H1 (cell line): Measurements from ENCODE around the gene RUFY4. TPM values are rescaled to one million over a fixed set of nuclear protein-coding genes. Genes with fewer than 3 reads are reported as not detected.

ENCODE experiments used
- CTCF ChIA-PET: fragments of 300-600 bp; sonication (Branson Sonifier 250); formaldehyde crosslinking; loops from one replicate; lab custom pipeline; 2021; ENCODE audit not compliant: partially characterized antibody; lab: Charles Lee
- POLR2A ChIA-PET: fragments of 300-600 bp; sonication (Branson Sonifier 250); formaldehyde crosslinking; loops from one replicate; lab custom pipeline; 2021; ENCODE audit warnings: inconsistent platforms; ENCODE audit not compliant: partially characterized antibody; lab: Charles Lee
- DNase-seq, 2 experiments: peaks; one replicate each; pipeline versions ENCODE4 v3.0.0 to v3.0.0-alpha.2; 2010 to 2022; ENCODE audit warnings: low spot score in 2 of 2, low read depth in 1 of 2, mixed read lengths in 1 of 2
- FAIRE-seq: peaks from 2 replicates; lab custom pipeline; 2011; peaks lifted over from hg19 to GRCh38; lab: Jason Lieb, UNC
- H2AFZ ChIP-seq: 2 replicates; pipeline ENCODE4 v1.8.1; 2012; ENCODE audit warnings: low read length, inconsistent platforms
- H2AK5ac ChIP-seq: 2 replicates; pipeline ENCODE4 v1.6.1; 2013; ENCODE audit warnings: low read depth, low read length
- H2BK120ac ChIP-seq: replicated peaks from 2 replicates; pipeline ENCODE3; 2013; ENCODE audit warnings: low read depth, low read length, inconsistent platforms
- H2BK12ac ChIP-seq: 2 replicates; pipeline ENCODE4 v1.6.1; 2013; ENCODE audit warnings: low read depth, low read length
- H2BK15ac ChIP-seq: 2 replicates; pipeline ENCODE4 v1.6.1; 2013; ENCODE audit warnings: low read length
- H2BK20ac ChIP-seq: 2 replicates; pipeline ENCODE4 v1.6.1; 2013; ENCODE audit warnings: low read length
- H2BK5ac ChIP-seq: 2 replicates; pipeline ENCODE4 v1.6.1; 2013; ENCODE audit warnings: low read depth, low read length
- H3K14ac ChIP-seq: 2 replicates; pipeline ENCODE4 v1.6.1; 2013; ENCODE audit warnings: inconsistent platforms; ENCODE audit not compliant: insufficient read length
- H3K18ac ChIP-seq: 2 replicates; pipeline ENCODE4 v1.6.1; 2013; ENCODE audit warnings: low read length; ENCODE audit errors: extremely low read depth
- H3K23ac ChIP-seq: 2 replicates; pipeline ENCODE4 v1.6.1; 2013; ENCODE audit warnings: inconsistent platforms; ENCODE audit not compliant: insufficient read length
- H3K23me2 ChIP-seq: 2 replicates; pipeline ENCODE4 v1.6.1; 2013; ENCODE audit warnings: low read depth, low read length
- H3K27ac ChIP-seq: 2 replicates; pipeline ENCODE4 v1.6.1; 2011; ENCODE audit warnings: low read depth, low read length, inconsistent platforms
- H3K27me3 ChIP-seq, 4 experiments: replicated peaks in 1 of 4; 1 replicate in 1 of 4; 2 replicates in 3 of 4; pipeline versions ENCODE4 v1.6.1 to v1.8.1; 2011 to 2013; ENCODE audit warnings: low read length in 3 of 4, mild to moderate bottlenecking in 3 of 4, inconsistent platforms in 2 of 4, mixed read lengths in 2 of 4, moderate library complexity in 1 of 4; ENCODE audit not compliant: control insufficient read depth in 3 of 4, insufficient read depth in 3 of 4; ENCODE audit errors: extremely low read depth in 1 of 4
- H3K36me3 ChIP-seq, 4 experiments: 2 replicates each; pipeline versions ENCODE4 v1.6.1 to v1.8.1; 2011 to 2013; ENCODE audit warnings: mild to moderate bottlenecking in 4 of 4, low read length in 3 of 4, moderate library complexity in 2 of 4, control low read depth in 1 of 4, inconsistent platforms in 1 of 4; ENCODE audit not compliant: insufficient read depth in 4 of 4, control insufficient read depth in 2 of 4
- H3K4ac ChIP-seq: replicated peaks from 2 replicates; pipeline ENCODE3; 2013; ENCODE audit warnings: low read length, low read depth, mixed read lengths, inconsistent platforms; ENCODE audit not compliant: insufficient read length
- H3K4me1 ChIP-seq, 4 experiments: replicated peaks in 1 of 4; 1 replicate in 1 of 4; 2 replicates in 3 of 4; pipeline versions ENCODE4 v1.6.1 to v1.8.1; 2011 to 2013; ENCODE audit warnings: low read length in 3 of 4, inconsistent platforms in 2 of 4, mixed read lengths in 1 of 4; ENCODE audit not compliant: insufficient read depth in 4 of 4, control insufficient read depth in 3 of 4
- H3K4me2 ChIP-seq, 2 experiments: 2 replicates each; pipeline versions ENCODE4 v1.6.1 to v1.8.1; 2011 to 2013; ENCODE audit warnings: low read depth in 2 of 2, low read length in 2 of 2, control low read depth in 1 of 2, inconsistent platforms in 1 of 2, mild to moderate bottlenecking in 1 of 2; ENCODE audit not compliant: insufficient read depth in 1 of 2
- H3K4me3 ChIP-seq, 4 experiments: fragments of 200-600, 300-600 bp in 1 of 4; sonication (generic), shearing (Covaris generic), sonication (Bioruptor Twin) in 1 of 4; 2 replicates each; pipeline versions ENCODE4 v1.5.1 to v1.8.1; 2011 to 2016; ENCODE audit warnings: low read length in 4 of 4, low read depth in 3 of 4, control low read depth in 2 of 4, inconsistent platforms in 2 of 4, mild to moderate bottlenecking in 2 of 4, mixed read lengths in 1 of 4, moderate library complexity in 1 of 4; ENCODE audit not compliant: insufficient read depth in 2 of 4; ENCODE audit errors: extremely low read depth in 1 of 4
- H3K56ac ChIP-seq: replicated peaks from 2 replicates; pipeline ENCODE3; 2013; ENCODE audit warnings: low read depth, mild to moderate bottlenecking, mixed read lengths, low read length, inconsistent platforms; ENCODE audit not compliant: insufficient read length
- H3K79me1 ChIP-seq: 2 replicates; pipeline ENCODE4 v1.6.1; 2013; ENCODE audit warnings: low read depth, low read length, control low read depth
- H3K79me2 ChIP-seq, 2 experiments: 2 replicates each; pipeline versions ENCODE4 v1.6.1 to v1.8.1; 2012 to 2013; ENCODE audit warnings: low read length in 2 of 2, mild to moderate bottlenecking in 2 of 2, inconsistent platforms in 1 of 2; ENCODE audit not compliant: insufficient read depth in 2 of 2, control insufficient read depth in 1 of 2
- H3K9ac ChIP-seq, 4 experiments: replicated peaks in 1 of 4; 1 replicate in 1 of 4; 2 replicates in 3 of 4; pipeline versions ENCODE4 v1.6.1 to v1.8.1; 2011 to 2013; ENCODE audit warnings: low read depth in 3 of 4, low read length in 3 of 4, control low read depth in 2 of 4, mild to moderate bottlenecking in 2 of 4, moderate library complexity in 2 of 4, inconsistent platforms in 1 of 4; ENCODE audit errors: extremely low read depth in 1 of 4
- H3K9me3 ChIP-seq, 2 experiments: 2 replicates each; pipeline versions ENCODE4 v1.6.1 to v1.8.1; 2012 to 2013; ENCODE audit warnings: mild to moderate bottlenecking in 2 of 2, moderate library complexity in 2 of 2, control low read depth in 1 of 2, inconsistent platforms in 1 of 2, low read depth in 1 of 2, low read length in 1 of 2, mixed read lengths in 1 of 2; ENCODE audit not compliant: insufficient read depth in 2 of 2
- H4K20me1 ChIP-seq, 2 experiments: replicated peaks in 1 of 2; 2 replicates each; pipeline versions ENCODE3 to v1.8.1; 2011 to 2013; ENCODE audit warnings: inconsistent platforms in 2 of 2, low read length in 2 of 2, mild to moderate bottlenecking in 1 of 2; ENCODE audit not compliant: insufficient read depth in 2 of 2, control insufficient read depth in 1 of 2
- H4K5ac ChIP-seq: 2 replicates; pipeline ENCODE4 v1.6.1; 2013; ENCODE audit warnings: low read length, low read depth, mixed read lengths, inconsistent platforms; ENCODE audit not compliant: insufficient read length
- H4K8ac ChIP-seq: 2 replicates; pipeline ENCODE4 v1.8.0; 2013; ENCODE audit warnings: mild to moderate bottlenecking, moderate library complexity, low read length, inconsistent platforms; ENCODE audit not compliant: insufficient read depth; ENCODE audit errors: extremely low read depth
- H4K91ac ChIP-seq: replicated peaks from 2 replicates; pipeline ENCODE3; 2013; ENCODE audit warnings: low read length, mixed read lengths, inconsistent platforms; ENCODE audit not compliant: insufficient read length
- ATF2 ChIP-seq: IDR thresholded peaks from 2 replicates; pipeline ENCODE4 v1.6.1; 2012; ENCODE audit warnings: low read length, inconsistent platforms
- BCL11A ChIP-seq, 2 experiments: IDR thresholded peaks; one replicate each; pipeline ENCODE4 v1.6.1; 2011; ENCODE audit warnings: low read depth in 2 of 2, low read length in 2 of 2, mild to moderate bottlenecking in 2 of 2
- EZH2 ChIP-seq: fragments of 200-600 bp; sonication (generic); IDR thresholded peaks from 2 replicates; pipeline ENCODE4 v1.7.1; 2012; ENCODE audit warnings: low read depth, mild to moderate bottlenecking, moderate library complexity, low read length, inconsistent platforms; ENCODE audit not compliant: severe bottlenecking
- GABPA ChIP-seq: IDR thresholded peaks from 2 replicates; pipeline ENCODE4 v1.6.1; 2011; ENCODE audit warnings: mild to moderate bottlenecking, low read length, moderate library complexity, borderline replicate concordance; ENCODE audit not compliant: insufficient read depth
- MAFK ChIP-seq: IDR thresholded peaks from 2 replicates; pipeline ENCODE4 v1.6.1; 2012; ENCODE audit warnings: low read depth, mild to moderate bottlenecking, improper control_type of control experiment, low read length
- NRF1 ChIP-seq: IDR thresholded peaks from 2 replicates; pipeline ENCODE4 v1.6.1; 2011; ENCODE audit warnings: mild to moderate bottlenecking, low read depth, low read length, improper control_type of control experiment
- PHF8 ChIP-seq: fragments of 200-600 bp; sonication (generic); conservative IDR thresholded peaks from 2 replicates; pipeline ENCODE4 v1.7.1; 2012; ENCODE audit warnings: low read depth, mild to moderate bottlenecking, inconsistent platforms, low read length, moderate library complexity
- SAP30 ChIP-seq: fragments of 300-600 bp; sonication (generic); IDR thresholded peaks from 2 replicates; pipeline ENCODE4 v1.7.1; 2012; ENCODE audit warnings: low read length, moderate library complexity, mild to moderate bottlenecking, inconsistent platforms; ENCODE audit not compliant: insufficient read depth, insufficient replicate concordance
- ZNF274 ChIP-seq: IDR thresholded peaks from 2 replicates; pipeline ENCODE4 v1.7.0; 2012; ENCODE audit warnings: low read length, borderline replicate concordance; ENCODE audit errors: extremely low read depth
- WGBS, 2 experiments: shearing (Covaris generic) in 1 of 2; methylation state at CpG; one replicate each; pipeline versions ENCODE4 v1.1.6 to v1.1.7; 2013 to 2015; ENCODE audit warnings: low lambda C conversion rate in 2 of 2, mixed read lengths in 2 of 2, inconsistent platforms in 1 of 2, low coverage in 1 of 2, missing lambda C conversion rate in 1 of 2; ENCODE audit not compliant: insufficient replicate concordance in 2 of 2, insufficient coverage in 1 of 2, insufficient read length in 1 of 2; ENCODE audit errors: extremely low coverage in 1 of 2, missing lambda C conversion rate in 1 of 2; 5-methylcytosine and 5-hydroxymethylcytosine counted together
- polyA plus RNA-seq, 7 experiments: library from polyadenylated mRNA; depleted of rRNA in 3 of 7; stranded (reverse) in 5 of 7; unstranded in 2 of 7; fragments of >200 nt in 5 of 7; fragments of 200-250 nt in 2 of 7; gene quantifications; 1 replicate in 5 of 7; 2 replicates in 1 of 7; 4 replicates in 1 of 7; pipeline versions ENCODE4 v1.2.1 to v1.2.3, GENCODE V29; 2011 to 2013; ENCODE audit warnings: missing spikeins in 2 of 7, mixed read lengths in 2 of 7
- total RNA-seq: library from RNA; stranded (reverse); fragmentation: NEBNext Ultra II Directional; extraction: Animal tissue kit (Norgen Biotek cat#: 25700); gene quantifications from 2 replicates; pipeline ENCODE4 v1.2.1, GENCODE V29; 2021

Gene RUFY4
- total and polyA plus RNA-seq, 2 of the 8 experiments (the other 6 are each of a cell fraction or from before 2014, with no cell fraction given) = 0.32 to 0.38 TPM

GRCh38 chr2:218030409-218031195 is 38.5 kb upstream of the RUFY4 start:
- Histone ChIP-seq H3K56ac (peak overlapping the region; percentile 95), H3K27me3 (peaks cover 6 to 25% (median 20%) of the 10 kb centered on the region in 4 experiments), H2AK5ac (peak overlapping the region; percentile 95), H2AFZ (no peak overlapping the region), H3K18ac (no peak overlapping the region), H4K5ac (no peak overlapping the region), H4K20me1 (peaks cover 0 to 8% of the 10 kb centered on the region in 2 experiments), H3K14ac (no peak overlapping the region), H2BK120ac (peak overlapping the region; percentile 67), H3K4me3 (no peak overlapping the region), H2BK5ac (peak overlapping the region; percentile 94), H3K23ac (no peak overlapping the region), H3K4me2 (peak overlapping the region in 1 of 2 experiments; percentile 25; a peak in 1 of 4 replicates), H2BK15ac (peak overlapping the region; percentile 99), H3K36me3 (no peaks in the 10 kb centered on the region), H4K91ac (peak overlapping the region; percentile 94), H3K23me2 (peaks cover 17% of the 10 kb centered on the region; the same call in 1 of the 2 replicates), H3K4ac (peak overlapping the region; percentile 99), H4K8ac (no peak overlapping the region), H3K79me1 (no peaks in the 10 kb centered on the region), H3K9me3 (no peaks in the 10 kb centered on the region), H3K4me1 (peaks cover 0 to 19% (median 5%) of the 10 kb centered on the region in 4 experiments; a peak in 6 of 7 replicates), H3K9ac (peak overlapping the region in 1 of 4 experiments; percentile 31; a peak in 2 of 7 replicates), H3K27ac (no peak overlapping the region), H2BK20ac (peak overlapping the region; percentile 92), H2BK12ac (peak overlapping the region; percentile 99), H3K79me2 (no peaks in the 10 kb centered on the region)
- DNase-seq = peak in 1 of 2 experiments; percentile 37
- ChIA-PET POLR2A (interaction anchor here (1.0 to 1.5 kb wide), 2 partner anchors 19 to 244 kb away, joined by 3 read pairs; no protein-coding TSS in a partner anchor), CTCF (interaction anchor here (0.9 kb wide), 1 partner anchor 19 kb away, joined by 3 read pairs; no protein-coding TSS in a partner anchor)
- WGBS, 2 experiments = 86% methylated on average over 7 of the region's 7 CpGs; no CpG with 5 or more reads in 1 of the 2 experiments
- no peak for FAIRE-seq
- TF ChIP-seq NRF1 (no peak), PHF8 (no peak), ZNF274 (no peak), EZH2 (no peak), ATF2 (no peak), BCL11A (IDR thresholded peaks at IDR 0.05; ENCODE audit: low read depth in 2 of 2, low read length in 2 of 2) (no peak), SAP30 (no peak), GABPA (no peak), MAFK (no peak)
